Measurements from ENCODE around the gene ATP6AP1. TPM values are rescaled to one million over a fixed set of nuclear protein-coding genes. Genes with fewer than 3 reads are reported as not detected.

ATP6AP1 gene
- total RNA-seq, 6 donors from 2014 or later, result 70.3 to 183 (median 108) TPM

GRCh38 chrX:154486052-154486395, 57.5 kb downstream of the ATP6AP1 start:
- DNase-seq, result peak in 1 of 2 donors; percentile 86
- WGBS, 2 donors, result 59% methylated on average over 25 of the region's 35 CpGs; no CpG with 5 or more reads in 1 of the 2 donors
- no peak for TF ChIP-seq CTCF (IDR thresholded peaks at IDR 0.05)
- TF ChIP-seq POLR2AphosphoS5 (IDR thresholded peaks at IDR 0.05), result no peak
- no peak for TF ChIP-seq POLR2A (IDR thresholded peaks at IDR 0.05)
- no peak for TF ChIP-seq EP300 (IDR thresholded peaks at IDR 0.05)

More at GRCh38 chrX:154486052-154486395, 57.5 kb downstream of the ATP6AP1 start:
- Histone ChIP-seq H3K27ac (peak overlapping the region; percentile 69 to 91 (median 83)), H3K27me3 (no peaks in the 10 kb centered on the region), H3K9me3 (no peaks in the 10 kb centered on the region), H3K36me3 (peaks cover 0 to 17% (median 2%) of the 10 kb centered on the region in 4 donors), H3K4me1 (peaks cover 5 to 42% (median 17%) of the 10 kb centered on the region in 4 donors), H3K4me3 (peak overlapping the region; percentile 44 to 81 (median 76))
- ATAC-seq (ENCODE audit: low FRiP score in 2 of 2), result no peak

Small RNA genes lying within 50 kb of the gene (small RNA-seq; reads per million reads assigned to genes)
- gene MIR6858, result 0 to 1.0 (median 0.23) reads per million in 4 donors
- gene SNORA70, result 0 reads per million in 4 donors

Other genes with a start within 250 kb of the ATP6AP1 start
- gene OPN1MW, start 246.1 kb upstream of the ATP6AP1 start, total RNA-seq, result not detected
- not detected for gene OPN1MW2, start 208.9 kb upstream of the ATP6AP1 start, total RNA-seq
- not detected for gene OPN1MW3, start 171.1 kb upstream of the ATP6AP1 start, total RNA-seq
- not detected for gene TEX28, start 133.6 kb upstream of the ATP6AP1 start, total RNA-seq
- gene TKTL1, start 132.9 kb upstream of the ATP6AP1 start, total RNA-seq, result 1 to 10 TPM in 1 of 6 donors, under 1 TPM in 2, not detected in 3; 0.20 to 1.2 (median 0.24) TPM
- gene FLNA, start 54.0 kb upstream of the ATP6AP1 start, total RNA-seq, result 1,000 to 10,000 TPM in 5 of 6 donors, 100 to 1,000 TPM in 1; 800 to 1,760 (median 1,298) TPM
- gene EMD, start 49.4 kb upstream of the ATP6AP1 start, total RNA-seq, result 10 to 100 TPM; 42.3 to 60.8 (median 53.6) TPM
- gene RPL10, start 30.3 kb upstream of the ATP6AP1 start, total RNA-seq, result 1,000 to 10,000 TPM; 1,246 to 5,225 (median 2,943) TPM
- gene DNASE1L1, start 19.4 kb upstream of the ATP6AP1 start, total RNA-seq, result 10 to 100 TPM; 18.9 to 55.5 (median 48.2) TPM
- 100 to 1,000 TPM in 2 of 6 donors, 10 to 100 TPM in 4; 39.1 to 228 (median 49.9) TPM for gene TAFAZZIN, start 17.1 kb upstream of the ATP6AP1 start, total RNA-seq
- gene GDI1, start 8.5 kb downstream of the ATP6AP1 start, total RNA-seq, result 100 to 1,000 TPM in 2 of 6 donors, 10 to 100 TPM in 4; 81.2 to 237 (median 96.0) TPM
- gene FAM50A, start 15.5 kb downstream of the ATP6AP1 start, total RNA-seq, result 100 to 1,000 TPM in 1 of 6 donors, 10 to 100 TPM in 5; 59.0 to 144 (median 72.7) TPM
- gene PLXNA3, start 29.6 kb downstream of the ATP6AP1 start, total RNA-seq, result 100 to 1,000 TPM in 1 of 6 donors, 10 to 100 TPM in 4, 1 to 10 TPM in 1; 7.9 to 195 (median 36.3) TPM
- gene LAGE3, start 50.6 kb downstream of the ATP6AP1 start, total RNA-seq, result 10 to 100 TPM; 16.6 to 25.4 (median 20.2) TPM
- 10 to 100 TPM; 13.6 to 52.2 (median 43.8) TPM for gene UBL4A, start 57.9 kb downstream of the ATP6AP1 start, total RNA-seq
- gene SLC10A3, start 62.0 kb downstream of the ATP6AP1 start, total RNA-seq, result 10 to 100 TPM; 16.8 to 33.4 (median 28.7) TPM
- gene FAM3A, start 87.6 kb downstream of the ATP6AP1 start, total RNA-seq, result 10 to 100 TPM; 41.0 to 67.1 (median 49.3) TPM
- 100 to 1,000 TPM in 2 of 6 donors, 10 to 100 TPM in 4; 50.4 to 112 (median 81.7) TPM for gene G6PD, start 118.2 kb downstream of the ATP6AP1 start, total RNA-seq
- gene IKBKG, start 118.9 kb downstream of the ATP6AP1 start, total RNA-seq, result 10 to 100 TPM; 11.1 to 46.3 (median 39.7) TPM
- gene CTAG1A, start 156.5 kb downstream of the ATP6AP1 start, total RNA-seq, result not detected
- not detected for gene CTAG1B, start 190.6 kb downstream of the ATP6AP1 start, total RNA-seq
- not detected for gene CTAG2, start 224.9 kb downstream of the ATP6AP1 start, total RNA-seq

All from upper lobe of left lung (tissue), 6 donors.